GM12878 (cell line): ENCODE results near the gene NOL4L. TPM values are rescaled to one million over a fixed set of nuclear protein-coding genes. Genes with fewer than 3 reads are reported as not detected.

Experiments
- ATAC-seq: fragments of 200-7000 bp; cut with Tn5 transposase; 3 replicates; pipeline ENCODE4 v1.9.1; 2020; ENCODE audit warnings: mild to moderate bottlenecking, moderate library complexity
- BruUV-seq: library from RNA; stranded (reverse); fragments of 400-500 nt; replicated peaks from 2 replicates; lab custom pipeline; 2021; lab: Mats Ljungman, UMichigan
- CTCF ChIA-PET: fragments of 300-600 bp; sonication (Branson Sonifier 250); formaldehyde crosslinking; extraction: SDS; loops from one replicate; lab custom pipeline; 2021; ENCODE audit warnings: inconsistent platforms; lab: Yijun Ruan, JAX
- POLR2A ChIA-PET: fragments of 350-600 bp; formaldehyde crosslinking; extraction: SDS; loops from one replicate; lab custom pipeline; 2021; ENCODE audit warnings: inconsistent platforms; lab: Charles Lee
- RAD21 ChIA-PET: fragments of 300-600 bp; sonication (Branson Sonifier 250); formaldehyde crosslinking; loops from one replicate; lab custom pipeline; 2023; ENCODE audit warnings: antibody characterized with exemption; ENCODE audit not compliant: unreplicated experiment; lab: Charles Lee
- SMC1A ChIA-PET: fragments of 300-600 bp; sonication (Branson Sonifier 250); formaldehyde crosslinking; loops from one replicate; lab custom pipeline; 2023; ENCODE audit not compliant: unreplicated experiment, uncharacterized antibody; lab: Charles Lee
- DNase-seq: peaks from one replicate; pipeline ENCODE4 v3.0.0-alpha.2; 2011; ENCODE audit warnings: low read depth, low spot score
- FAIRE-seq: peaks from 3 replicates; lab custom pipeline; 2011; peaks lifted over from hg19 to GRCh38; lab: Jason Lieb, UNC
- H2AFZ ChIP-seq: 2 replicates; pipeline ENCODE4 v1.6.0; 2011; ENCODE audit warnings: low read depth, low read length, control low read depth; ENCODE audit not compliant: control insufficient read depth
- H3K27ac ChIP-seq: 2 replicates; pipeline ENCODE4 v1.5.1; 2011; ENCODE audit warnings: control low read depth; ENCODE audit not compliant: control insufficient read depth, insufficient read depth
- H3K27me3 ChIP-seq, 2 experiments: replicated peaks in 1 of 2; 2 replicates each; pipeline versions ENCODE4 v1.6.0 to v1.6.1; 2011; ENCODE audit warnings: low read length in 1 of 2; ENCODE audit not compliant: control insufficient read depth in 2 of 2, insufficient read depth in 2 of 2
- H3K36me3 ChIP-seq, 2 experiments: 2 replicates each; pipeline ENCODE4 v1.5.1; 2011; ENCODE audit warnings: low read length in 1 of 2; ENCODE audit not compliant: control insufficient read depth in 2 of 2, insufficient read depth in 2 of 2
- H3K4me1 ChIP-seq: 2 replicates; pipeline ENCODE4 v1.6.1; 2011; ENCODE audit warnings: mild to moderate bottlenecking, low read length, moderate library complexity, mixed read lengths; ENCODE audit not compliant: control insufficient read depth, insufficient read depth
- H3K4me2 ChIP-seq: 2 replicates; pipeline ENCODE4 v1.6.0; 2011; ENCODE audit warnings: control low read depth; ENCODE audit not compliant: control insufficient read depth, insufficient read depth
- H3K4me3 ChIP-seq: fragments of 200-600 bp; sonication (generic); 2 replicates; pipeline ENCODE4 v1.5.1; 2016
- H3K79me2 ChIP-seq: 2 replicates; pipeline ENCODE4 v1.6.0; 2011; ENCODE audit warnings: low read length; ENCODE audit not compliant: control insufficient read depth, insufficient read depth
- H3K9ac ChIP-seq: 2 replicates; pipeline ENCODE4 v1.8.0; 2011; ENCODE audit warnings: low read length, control low read depth, mixed read lengths; ENCODE audit not compliant: control insufficient read depth, insufficient read depth
- H3K9me3 ChIP-seq: replicated peaks from 3 replicates; pipeline ENCODE4 v1.5.1; 2011; ENCODE audit warnings: mild to moderate bottlenecking, low read length; ENCODE audit not compliant: control insufficient read depth, insufficient read depth
- H4K20me1 ChIP-seq: 2 replicates; pipeline ENCODE4 v1.6.0; 2011; ENCODE audit not compliant: control insufficient read depth, insufficient read depth
- BACH1 ChIP-seq: fragments of 450-650 bp; IDR thresholded peaks from 2 replicates; pipeline ENCODE4 v1.6.1; 2017; ENCODE audit warnings: mild to moderate bottlenecking, borderline replicate concordance
- BCL3 ChIP-seq: IDR thresholded peaks from 2 replicates; pipeline ENCODE4 v1.6.1; 2011; ENCODE audit warnings: borderline replicate concordance, low read depth, mild to moderate bottlenecking, moderate library complexity, low read length; ENCODE audit not compliant: insufficient read depth, poor library complexity, severe bottlenecking
- CBX3 ChIP-seq: fragments of 200-600 bp; sonication (generic); IDR thresholded peaks from 2 replicates; pipeline ENCODE4 v1.6.1; 2016; ENCODE audit warnings: low read depth, borderline replicate concordance
- GABPA ChIP-seq: IDR thresholded peaks from 2 replicates; pipeline ENCODE4 v1.6.1; 2014; ENCODE audit warnings: antibody characterized with exemption, low read depth, mild to moderate bottlenecking, inconsistent platforms
- GATAD2B ChIP-seq: fragments of 450-650 bp; conservative IDR thresholded peaks from 2 replicates; pipeline ENCODE4 v1.6.1; 2017; ENCODE audit warnings: low read depth, mild to moderate bottlenecking, moderate library complexity
- IKZF2 ChIP-seq, 2 experiments: fragments of 450-650 bp; IDR thresholded peaks; 2 replicates each; pipeline ENCODE4 v1.6.1; 2017; ENCODE audit warnings: mild to moderate bottlenecking in 2 of 2, moderate library complexity in 2 of 2
- JUND ChIP-seq: IDR thresholded peaks from 2 replicates; pipeline ENCODE4 v1.6.1; 2012; ENCODE audit warnings: low read depth, mild to moderate bottlenecking, low read length, improper control_type of control experiment, moderate library complexity
- NFXL1 ChIP-seq: fragments of 450-650 bp; IDR thresholded peaks from 2 replicates; pipeline ENCODE4 v1.6.1; 2017; ENCODE audit warnings: antibody characterized with exemption, mild to moderate bottlenecking, borderline replicate concordance
- NFYA ChIP-seq: IDR thresholded peaks from 2 replicates; pipeline ENCODE4 v1.6.1; 2011; ENCODE audit warnings: low read depth, mild to moderate bottlenecking, low read length, improper control_type of control experiment, borderline replicate concordance
- NR2C2 ChIP-seq: IDR thresholded peaks from 2 replicates; pipeline ENCODE4 v1.6.1; 2011; ENCODE audit warnings: borderline replicate concordance, low read depth; ENCODE audit not compliant: control insufficient read depth, insufficient read length
- RUNX3 ChIP-seq: IDR thresholded peaks from 2 replicates; pipeline ENCODE4 v1.6.1; 2012; ENCODE audit warnings: low read length, inconsistent platforms
- TBL1XR1 ChIP-seq: IDR thresholded peaks from 2 replicates; pipeline ENCODE4 v1.6.1; 2012; ENCODE audit warnings: low read depth, low read length, improper control_type of control experiment
- TCF3 ChIP-seq: IDR thresholded peaks from 2 replicates; pipeline ENCODE4 v1.6.1; 2012; ENCODE audit warnings: low read depth, mild to moderate bottlenecking, low read length, borderline replicate concordance; ENCODE audit not compliant: insufficient read depth
- WGBS: methylation state at CpG from one replicate; pipeline ENCODE4 v1.1.6; 2016; ENCODE audit warnings: low lambda C conversion rate; ENCODE audit not compliant: insufficient replicate concordance, insufficient coverage; ENCODE audit errors: missing lambda C conversion rate; 5-methylcytosine and 5-hydroxymethylcytosine counted together
- in situ Hi-C: fragments of 300-500 bp; cut with MboI; formaldehyde crosslinking; loops from 9 replicates; pipeline ENCODE4 v1.14.3; 2018; ENCODE audit warnings: mixed read lengths
- intact Hi-C: fragments of 100-400 bp; cut with micrococcal nuclease; formaldehyde crosslinking; loops from one replicate; pipeline ENCODE4 v1.14.2; 2022; ENCODE audit not compliant: unreplicated experiment
- polyA plus RNA-seq, 11 experiments: library from polyadenylated mRNA; depleted of rRNA in 4 of 11; unstranded in 6 of 11; stranded (reverse) in 5 of 11; fragments of >200 nt; fragmentation: Nextera tagmentation in 4 of 11; fragmentation: Illumina TruSeq in 1 of 11; extraction: Ambion mirVana in 4 of 11; extraction: Trizol in 1 of 11; gene quantifications; 1 replicate in 1 of 11; 2 replicates in 10 of 11; pipeline versions ENCODE4 v1.2.1 to v1.2.3, GENCODE V29; 2011 to 2016; ENCODE audit warnings: inconsistent platforms in 2 of 11, missing spikeins in 2 of 11, low read depth in 1 of 11
- total RNA-seq, 4 experiments: library from RNA; depleted of rRNA in 3 of 4; stranded (reverse); fragments of >200 nt in 3 of 4; fragmentation: Illumina TruSeq in 1 of 4; extraction: Trizol in 1 of 4; gene quantifications; 2 replicates each; pipeline versions ENCODE4 v1.2.1 to v1.2.3, GENCODE V29; 2013 to 2021

The NOL4L gene
- total and polyA plus RNA-seq, 10 of the 15 experiments (the other 5 are each of a cell fraction or from before 2014, with no cell fraction given) = 2.3 to 24.0 (median 8.0) TPM

GRCh38 chr20:32614303-32614702, 29.2 kb upstream of the NOL4L start (continued):
- TF ChIP-seq NR2C2 = no peak
- TF ChIP-seq CBX3 = no peak
- TF ChIP-seq GATAD2B = no peak
- no peak for TF ChIP-seq BACH1
- no peak for TF ChIP-seq TCF3

- DNase-seq = no peak
- H3K4me1 ChIP-seq = no peaks in the 10 kb centered on the region
- POLR2A ChIA-PET = interaction anchor here (0.5 kb wide), 1 partner anchor 457 kb away, joined by 4 read pairs; no protein-coding TSS in a partner anchor
- no peak for TF ChIP-seq NFYA
- no peak for TF ChIP-seq GATAD2B
- TF ChIP-seq NFXL1 = no peak
- TF ChIP-seq GABPA = no peak
- no peak for TF ChIP-seq BCL3
- TF ChIP-seq RUNX3 = no peak
- TF ChIP-seq IKZF2 (IDR thresholded peaks at IDR 0.05) = no peak
- TF ChIP-seq JUND = no peak
- no peak for TF ChIP-seq TBL1XR1
- TF ChIP-seq, all 136 proteins: peak for 0
- ChIA-PET RAD21 (no interaction called here), SMC1A (no interaction called here), CTCF (no interaction called here)
- intact Hi-C loops = no loop called here
- Histone ChIP-seq H4K20me1 (no peaks in the 10 kb centered on the region), H3K79me2 (no peaks in the 10 kb centered on the region), H3K9me3 (no peaks in the 10 kb centered on the region; the same call in 2 of the 3 replicates), H3K4me3 (no peak overlapping the region), H3K9ac (no peak overlapping the region), H3K27me3 (no peaks in the 10 kb centered on the region; a peak in 1 of 4 replicates), H2AFZ (no peak overlapping the region), H3K4me2 (no peak overlapping the region), H3K36me3 (no peaks in the 10 kb centered on the region), H3K27ac (no peak overlapping the region)
- 33% methylated on average over 3 of the region's 3 CpGs for WGBS
- ATAC-seq (no peak), FAIRE-seq (no peak)
- no TSS peak for BruUV-seq
- in situ Hi-C loops = no loop called here
Observed at GRCh38 chr20:32613192-32614053, 28.3 kb upstream of the NOL4L start.
